GOT3 (cell line): ENCODE measurements around the gene LEF1.

Experiments
- DNase-seq: peaks from one replicate; lab custom pipeline; 2025; ENCODE audit warnings: mixed read lengths; lab: John Stamatoyannopoulos, UW

Gene LEF1

GRCh38 chr4:108148316-108148715 is 20.4 kb downstream of the LEF1 start:
- no peak for DNase-seq

- DNase-seq: no peak
Observed at GRCh38 chr4:108146819-108147218, 21.9 kb downstream of the LEF1 start.

- DNase-seq: no peak
Observed at GRCh38 chr4:108146336-108146735, 22.4 kb downstream of the LEF1 start.

GRCh38 chr4:108144451-108144850 is 24.3 kb downstream of the LEF1 start:
- DNase-seq: no peak

GRCh38 chr4:108143515-108143914 is 25.2 kb downstream of the LEF1 start:
- DNase-seq: no peak

- no peak for DNase-seq
Observed at GRCh38 chr4:108142870-108143269, 25.9 kb downstream of the LEF1 start.

- DNase-seq: no peak
Observed at GRCh38 chr4:108141213-108141950, 27.4 kb downstream of the LEF1 start.

GRCh38 chr4:108140328-108140727 is 28.4 kb downstream of the LEF1 start:
- no peak for DNase-seq

- DNase-seq: no peak
Observed at GRCh38 chr4:108139089-108139488, 29.6 kb downstream of the LEF1 start.

GRCh38 chr4:108135549-108136209 is 33.1 kb downstream of the LEF1 start:
- no peak for DNase-seq

GRCh38 chr4:108130955-108131354 is 37.8 kb downstream of the LEF1 start:
- DNase-seq: no peak

GRCh38 chr4:108129196-108129595 is 39.5 kb downstream of the LEF1 start:
- no peak for DNase-seq

- DNase-seq: no peak
Observed at GRCh38 chr4:108126806-108127205, 41.9 kb downstream of the LEF1 start.

GRCh38 chr4:108120789-108121188 is 47.9 kb downstream of the LEF1 start:
- no peak for DNase-seq

- no peak for DNase-seq
Observed at GRCh38 chr4:108119199-108119800, 49.4 kb downstream of the LEF1 start.

GRCh38 chr4:108118505-108118904 is 50.2 kb downstream of the LEF1 start:
- DNase-seq: no peak

GRCh38 chr4:108117418-108118182 is 51.1 kb downstream of the LEF1 start:
- DNase-seq: no peak

GRCh38 chr4:108116423-108117168 is 52.1 kb downstream of the LEF1 start:
- no peak for DNase-seq

- no peak for DNase-seq
Observed at GRCh38 chr4:108115168-108115526, 53.6 kb downstream of the LEF1 start.

GRCh38 chr4:108114503-108114902 is 54.2 kb downstream of the LEF1 start:
- no peak for DNase-seq

- DNase-seq: no peak
Observed at GRCh38 chr4:108113229-108113628, 55.5 kb downstream of the LEF1 start.

- no peak for DNase-seq
Observed at GRCh38 chr4:108111781-108112180, 57.0 kb downstream of the LEF1 start.
